GM12872 (cell line): ENCODE results near the gene HOXB6.

Source experiments
- TF ChIP-seq, protein P1 (sequence below): IDR thresholded peaks from 3 replicates; pipeline ENCODE4 v1.5.1; 2011; ENCODE audit warnings: low read depth, mild to moderate bottlenecking, low read length, moderate library complexity; ENCODE audit not compliant: insufficient read depth

Gene HOXB6

DNA sequence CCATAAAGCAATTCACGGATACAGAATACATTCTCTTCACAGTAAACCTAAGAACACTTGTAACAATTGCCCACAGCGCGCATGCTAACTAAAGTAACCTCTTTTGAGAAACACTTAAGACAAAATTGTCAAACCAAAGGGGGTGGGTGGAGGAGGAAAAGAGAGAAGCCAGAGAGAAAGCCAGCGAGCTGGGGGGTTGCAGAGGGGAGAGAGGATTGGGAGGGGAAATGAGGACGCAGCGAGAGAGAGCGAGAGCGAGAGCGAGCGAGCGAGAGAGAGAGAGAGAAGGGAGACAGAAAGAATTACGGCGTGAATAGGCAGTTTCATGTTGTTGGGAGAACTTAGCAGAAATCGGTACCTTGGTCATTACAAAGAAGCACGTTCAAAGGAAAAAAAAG is 7.7 kb upstream of the HOXB6 start:
- TF ChIP-seq, protein P1, sequence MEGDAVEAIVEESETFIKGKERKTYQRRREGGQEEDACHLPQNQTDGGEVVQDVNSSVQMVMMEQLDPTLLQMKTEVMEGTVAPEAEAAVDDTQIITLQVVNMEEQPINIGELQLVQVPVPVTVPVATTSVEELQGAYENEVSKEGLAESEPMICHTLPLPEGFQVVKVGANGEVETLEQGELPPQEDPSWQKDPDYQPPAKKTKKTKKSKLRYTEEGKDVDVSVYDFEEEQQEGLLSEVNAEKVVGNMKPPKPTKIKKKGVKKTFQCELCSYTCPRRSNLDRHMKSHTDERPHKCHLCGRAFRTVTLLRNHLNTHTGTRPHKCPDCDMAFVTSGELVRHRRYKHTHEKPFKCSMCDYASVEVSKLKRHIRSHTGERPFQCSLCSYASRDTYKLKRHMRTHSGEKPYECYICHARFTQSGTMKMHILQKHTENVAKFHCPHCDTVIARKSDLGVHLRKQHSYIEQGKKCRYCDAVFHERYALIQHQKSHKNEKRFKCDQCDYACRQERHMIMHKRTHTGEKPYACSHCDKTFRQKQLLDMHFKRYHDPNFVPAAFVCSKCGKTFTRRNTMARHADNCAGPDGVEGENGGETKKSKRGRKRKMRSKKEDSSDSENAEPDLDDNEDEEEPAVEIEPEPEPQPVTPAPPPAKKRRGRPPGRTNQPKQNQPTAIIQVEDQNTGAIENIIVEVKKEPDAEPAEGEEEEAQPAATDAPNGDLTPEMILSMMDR = no peak

DNA sequence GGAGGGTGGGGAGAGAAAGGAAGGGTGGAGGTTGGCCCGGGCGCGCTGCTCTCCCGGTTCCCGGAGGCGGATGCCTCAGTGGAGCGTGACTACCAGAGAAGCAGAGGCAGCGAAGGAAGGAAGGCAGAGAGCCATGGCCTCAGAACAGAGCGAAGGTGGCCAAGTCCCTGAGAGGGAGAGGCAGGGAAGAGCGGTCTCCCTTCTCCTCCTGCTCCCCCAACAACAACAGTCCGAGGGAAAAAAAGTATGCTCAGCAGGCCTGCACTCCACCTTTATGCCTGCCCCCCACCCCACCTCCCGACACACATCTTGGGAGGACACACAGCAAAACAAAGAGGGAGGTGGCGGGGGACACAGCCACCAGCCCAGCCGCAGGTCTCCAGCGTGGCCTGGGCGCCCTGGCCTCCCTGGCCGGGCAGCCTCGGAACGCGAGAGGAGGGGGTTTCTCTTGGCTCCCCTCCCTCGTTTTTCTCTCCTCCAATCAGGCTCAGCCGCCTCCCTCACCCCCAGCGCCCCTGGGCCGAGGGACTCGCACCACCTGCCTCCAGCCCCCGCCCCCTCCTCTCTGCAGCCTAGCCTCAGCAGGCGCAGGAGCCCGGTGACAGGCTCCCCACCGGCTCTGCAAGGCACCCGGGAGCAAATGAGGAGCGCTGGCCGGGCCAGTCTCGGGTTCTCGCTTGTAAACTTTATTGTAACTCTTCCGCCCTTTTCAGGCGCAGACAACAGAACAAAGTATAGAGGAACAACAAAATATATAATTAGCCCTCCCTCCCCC is 7.1 kb upstream of the HOXB6 start:
- TF ChIP-seq, protein P1 = no peak

DNA sequence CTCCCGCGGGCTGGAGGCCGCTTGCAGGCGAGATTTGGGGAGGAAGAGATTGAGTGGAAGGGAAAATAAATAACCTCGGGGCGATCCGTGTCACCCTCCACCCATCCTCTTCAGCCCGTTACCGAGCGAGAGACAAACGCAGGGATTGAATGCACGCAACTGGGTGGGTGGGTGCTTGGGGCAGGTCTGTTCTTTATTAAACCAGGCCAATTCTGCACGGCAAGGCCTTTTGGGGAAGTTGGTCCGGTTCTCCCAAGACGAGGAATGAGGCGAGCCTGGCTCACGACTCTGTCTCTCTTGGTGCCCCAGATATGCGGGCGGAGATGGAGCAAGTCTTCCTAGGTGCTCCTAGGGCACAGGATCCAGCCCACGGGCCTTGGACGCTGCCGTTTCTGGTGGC is 6.4 kb upstream of the HOXB6 start:
- TF ChIP-seq, protein P1 = no peak

DNA sequence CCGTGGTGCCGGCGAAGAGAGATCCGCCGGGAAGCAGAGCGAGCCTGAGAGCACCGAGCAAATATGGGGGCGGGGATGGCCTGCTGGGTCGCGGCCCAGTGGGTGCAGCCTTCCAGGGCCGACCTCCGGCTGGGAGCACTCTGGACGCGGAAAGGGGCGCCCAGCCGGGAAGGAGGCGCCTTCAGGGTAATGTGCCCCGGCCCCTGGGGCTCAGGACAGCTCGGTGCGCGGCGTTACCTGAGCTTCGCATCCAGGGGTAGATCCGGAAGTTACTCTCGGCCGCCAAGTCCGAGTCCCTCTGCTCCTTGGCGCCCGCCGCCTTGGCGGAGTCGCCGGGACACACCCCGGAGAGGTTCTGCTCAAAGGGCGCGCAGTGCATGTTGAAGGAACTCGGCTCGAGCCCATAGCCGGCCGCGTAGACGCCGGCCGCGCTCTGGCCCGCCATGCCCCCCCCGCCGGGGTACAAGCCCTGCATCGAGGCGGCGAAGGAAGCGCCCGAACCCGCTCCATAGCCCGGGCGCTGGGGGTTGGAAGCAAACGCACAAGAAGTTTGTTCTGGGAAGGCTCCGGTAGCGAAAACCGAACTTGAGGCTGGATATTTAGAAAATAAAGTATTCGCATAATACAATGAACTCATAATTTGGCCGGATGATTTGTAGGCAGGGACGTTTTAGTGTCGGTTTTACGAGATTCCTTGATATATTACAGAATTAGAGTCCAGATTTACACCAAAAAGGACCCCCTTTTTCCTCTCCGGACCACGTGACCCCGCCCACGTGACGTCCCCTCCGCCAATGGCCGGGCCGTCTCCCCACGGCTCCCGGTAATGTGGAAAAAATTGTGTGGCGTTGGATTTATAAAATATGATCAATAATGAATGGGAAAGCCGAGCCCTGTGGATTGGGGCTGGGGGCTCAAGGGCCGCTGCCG is 5.8 kb upstream of the HOXB6 start, which contains the start of gene HOXB7:
TSS of gene HOXB7 (minus strand) at position 736 of the 930 bp plus-strand sequence. CDS start at position 637, 99 bp downstream.
- TF ChIP-seq, protein P1 = no peak

DNA sequence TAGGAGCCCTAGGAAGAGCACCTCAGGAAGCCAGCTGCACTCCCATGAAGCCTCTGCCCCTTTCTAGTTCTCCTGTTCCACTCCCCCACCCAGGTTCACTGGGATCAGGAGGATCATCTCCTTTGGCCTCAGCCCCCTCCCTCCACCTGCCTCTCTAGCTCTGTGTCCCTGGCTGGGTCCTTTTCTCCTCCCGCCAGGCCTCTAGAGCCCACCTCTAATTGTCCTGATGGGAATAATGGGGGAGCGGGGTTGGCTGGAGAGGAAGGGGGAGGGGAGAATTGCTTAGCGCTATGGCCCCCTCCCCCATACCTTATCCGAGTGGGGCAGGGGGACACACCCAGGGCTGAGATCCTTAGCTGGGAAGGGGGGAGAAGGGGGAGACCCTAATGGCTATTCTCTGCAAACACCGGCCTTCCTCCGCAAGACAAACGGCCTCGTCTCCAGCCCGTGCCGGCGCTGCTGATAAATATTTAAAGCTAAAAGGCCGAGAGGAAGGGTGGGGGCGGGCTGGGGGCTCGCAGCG is 5.0 kb upstream of the HOXB6 start:
- TF ChIP-seq, protein P1 = no peak

DNA sequence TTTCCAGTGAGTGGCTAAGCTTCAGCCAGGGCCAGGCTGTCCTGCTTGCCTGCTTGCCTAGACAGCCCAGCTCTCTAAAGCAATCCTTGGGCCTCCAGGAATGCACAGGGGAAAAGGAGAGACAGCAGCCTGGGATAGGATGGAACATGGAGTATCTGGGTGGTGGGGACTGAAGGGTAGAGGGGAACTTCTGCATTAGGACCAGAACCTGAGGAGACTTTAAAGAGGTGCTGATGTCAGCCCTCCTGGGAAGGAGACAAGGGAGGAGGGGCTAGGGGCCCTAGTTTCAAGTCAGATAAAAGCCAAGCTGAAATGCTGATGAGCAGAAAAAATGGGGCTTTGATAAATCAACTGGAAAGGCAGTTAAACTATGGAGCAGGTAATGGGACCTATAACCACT is 4.2 kb upstream of the HOXB6 start:
- TF ChIP-seq, protein P1 = no peak

DNA sequence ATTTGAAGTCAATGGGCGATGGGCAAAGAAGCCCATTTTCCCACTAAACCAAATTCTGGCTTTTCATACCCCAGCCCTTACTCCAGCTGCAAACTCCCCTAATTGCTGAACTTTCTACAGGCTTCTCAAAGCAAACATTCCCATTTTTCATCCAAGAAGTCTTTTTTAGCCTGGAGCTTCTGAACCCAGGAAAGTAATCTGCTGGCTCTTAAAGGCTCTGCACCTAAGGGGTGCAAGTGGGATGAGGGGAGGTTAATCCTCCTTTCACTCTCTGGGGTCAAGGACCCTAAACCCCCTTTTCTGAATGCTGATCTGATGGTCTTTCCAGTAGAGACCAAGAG is 3.7 kb upstream of the HOXB6 start:
- TF ChIP-seq, protein P1 = no peak
